Urinary bladder (tissue), 4 donors: ENCODE measurements around the gene IYD. TPM values are rescaled to one million over a fixed set of nuclear protein-coding genes. Genes with fewer than 3 reads are reported as not detected.

Experiments used
- DNase-seq: peaks from one replicate; pipeline ENCODE4 v3.0.0-alpha.2; 2015; ENCODE audit errors: extremely low spot score
- H3K27ac ChIP-seq: one replicate; pipeline ENCODE4 v1.5.1; 2013; ENCODE audit warnings: low read depth, mild to moderate bottlenecking, moderate library complexity
- H3K36me3 ChIP-seq: one replicate; pipeline ENCODE4 v1.6.1; 2013; ENCODE audit warnings: mild to moderate bottlenecking, moderate library complexity; ENCODE audit not compliant: insufficient read depth
- H3K4me1 ChIP-seq: one replicate; pipeline ENCODE4 v1.6.1; 2013; ENCODE audit warnings: mild to moderate bottlenecking, moderate library complexity; ENCODE audit not compliant: insufficient read depth
- H3K4me3 ChIP-seq: one replicate; pipeline ENCODE4 v1.5.1; 2013; ENCODE audit warnings: low read depth, low read length
- WGBS: extraction: QIAGEN DNeasy Blood & Tissue Kit; methylation state at CpG from one replicate; pipeline ENCODE4 v1.1.7; 2013; 5-methylcytosine and 5-hydroxymethylcytosine counted together
- polyA plus RNA-seq: library from polyadenylated mRNA; stranded (reverse); fragments of 200-250 nt; gene quantifications from one replicate; pipeline ENCODE4 v1.2.3, GENCODE V29; 2013
- total RNA-seq: library from RNA; depleted of rRNA; stranded (reverse); fragments of >200 nt; gene quantifications from one replicate; pipeline ENCODE4 v1.2.3, GENCODE V29; 2014
- donor health status: healthy with polysubstance abuse.
- donor health status: healthy.

Gene IYD
- total RNA-seq: 0.69 TPM
- 0.03 TPM for polyA plus RNA-seq

GRCh38 chr6:150368762-150369161, at the start of gene IYD:
IYD (plus strand) TSS chr6:150369012; CDS start chr6:150369032, 20 bp downstream.
- H3K36me3 ChIP-seq: no peaks in the 10 kb centered on the region
- H3K27ac ChIP-seq: no peak within 1 kb of the TSS
- WGBS: 73% methylated on average over 8 of the region's 8 CpGs
- H3K4me1 ChIP-seq: no peaks in the 10 kb centered on the region
- no peak within 1 kb of the TSS for H3K4me3 ChIP-seq
- DNase-seq: no peak

GRCh38 chr6:150319924-150320323, 48.9 kb upstream of the IYD start:
- Histone ChIP-seq H3K4me1 (no peaks in the 10 kb centered on the region), H3K27ac (no peak overlapping the region), H3K36me3 (no peaks in the 10 kb centered on the region), H3K4me3 (no peak overlapping the region)
- WGBS: 94% methylated on average over 4 of the region's 4 CpGs
- DNase-seq: no peak

- WGBS: 23% methylated on average over 9 of the region's 9 CpGs
- Histone ChIP-seq H3K27ac (no peak overlapping the region), H3K4me1 (no peaks in the 10 kb centered on the region), H3K4me3 (no peak overlapping the region), H3K36me3 (no peaks in the 10 kb centered on the region)
- DNase-seq: peak; percentile 28
These were observed 48.4 kb upstream of the IYD start for GRCh38 chr6:150320442-150320841.

GRCh38 chr6:150322466-150322871, 46.3 kb upstream of the IYD start:
- Histone ChIP-seq H3K4me1 (no peaks in the 10 kb centered on the region), H3K4me3 (no peak overlapping the region), H3K27ac (no peak overlapping the region), H3K36me3 (no peaks in the 10 kb centered on the region)
- 84% methylated on average over 6 of the region's 6 CpGs for WGBS
- no peak for DNase-seq

GRCh38 chr6:150323205-150323604, 45.6 kb upstream of the IYD start:
- no peaks in the 10 kb centered on the region for H3K36me3 ChIP-seq
- no peak for DNase-seq
- H3K27ac ChIP-seq: no peak overlapping the region
- 78% methylated on average over 8 of the region's 8 CpGs for WGBS
- no peak overlapping the region for H3K4me3 ChIP-seq
- H3K4me1 ChIP-seq: no peaks in the 10 kb centered on the region

GRCh38 chr6:150324044-150324443, 44.8 kb upstream of the IYD start:
- DNase-seq: no peak
- no peak overlapping the region for H3K27ac ChIP-seq
- 86% methylated on average over 6 of the region's 6 CpGs for WGBS
- no peaks in the 10 kb centered on the region for H3K4me1 ChIP-seq
- H3K36me3 ChIP-seq: no peaks in the 10 kb centered on the region
- H3K4me3 ChIP-seq: no peak overlapping the region

- WGBS: 75% methylated on average over 5 of the region's 5 CpGs
- H3K4me1 ChIP-seq: no peaks in the 10 kb centered on the region
- DNase-seq: no peak
These were observed 43.6 kb upstream of the IYD start for GRCh38 chr6:150325066-150325772.

GRCh38 chr6:150327117-150327774, 41.6 kb upstream of the IYD start:
- no peak overlapping the region for H3K27ac ChIP-seq
- no peaks in the 10 kb centered on the region for H3K36me3 ChIP-seq
- WGBS: 81% methylated on average over 5 of the region's 5 CpGs
- H3K4me1 ChIP-seq: no peaks in the 10 kb centered on the region
- no peak overlapping the region for H3K4me3 ChIP-seq
- no peak for DNase-seq

More at GRCh38 chr6:150325066-150325772, 43.6 kb upstream of the IYD start:
- no peaks in the 10 kb centered on the region for H3K36me3 ChIP-seq
- H3K4me3 ChIP-seq: no peak overlapping the region
- H3K27ac ChIP-seq: no peak overlapping the region

- Histone ChIP-seq H3K36me3 (no peaks in the 10 kb centered on the region), H3K4me3 (no peak overlapping the region), H3K4me1 (no peaks in the 10 kb centered on the region), H3K27ac (no peak overlapping the region)
- DNase-seq: no peak
- WGBS: 86% methylated on average over 6 of the region's 6 CpGs
These were observed 39.9 kb upstream of the IYD start for GRCh38 chr6:150328744-150329405.

GRCh38 chr6:150331344-150331743, 37.5 kb upstream of the IYD start:
- Histone ChIP-seq H3K36me3 (no peaks in the 10 kb centered on the region), H3K4me3 (no peak overlapping the region)
- DNase-seq: no peak

GRCh38 chr6:150332939-150333584, 35.8 kb upstream of the IYD start:
- no peaks in the 10 kb centered on the region for H3K4me1 ChIP-seq
- 91% methylated on average over 21 of the region's 21 CpGs for WGBS
- no peaks in the 10 kb centered on the region for H3K36me3 ChIP-seq
- no peak overlapping the region for H3K27ac ChIP-seq
- no peak for DNase-seq
- H3K4me3 ChIP-seq: no peak overlapping the region

More at GRCh38 chr6:150331344-150331743, 37.5 kb upstream of the IYD start:
- Histone ChIP-seq H3K4me1 (no peaks in the 10 kb centered on the region), H3K27ac (no peak overlapping the region)

- H3K4me1 ChIP-seq: no peaks in the 10 kb centered on the region
- no peak for DNase-seq
- no peak overlapping the region for H3K27ac ChIP-seq
- no peak overlapping the region for H3K4me3 ChIP-seq
- no peaks in the 10 kb centered on the region for H3K36me3 ChIP-seq
- WGBS: 96% methylated on average over 2 of the region's 2 CpGs
These were observed 35.2 kb upstream of the IYD start for GRCh38 chr6:150333585-150333941.

GRCh38 chr6:150334790-150335783, 33.7 kb upstream of the IYD start:
- no peak overlapping the region for H3K4me3 ChIP-seq
- H3K4me1 ChIP-seq: no peaks in the 10 kb centered on the region
- WGBS: 69% methylated on average over 7 of the region's 7 CpGs
- peak; percentile 51 for DNase-seq
- no peak overlapping the region for H3K27ac ChIP-seq
- H3K36me3 ChIP-seq: no peaks in the 10 kb centered on the region
